OCI-LY7 (cell line): Measurements from ENCODE around the gene ATXN1.

Source experiments
- EZH2phosphoT487 ChIP-seq: fragments of 200-600 bp; sonication (generic); IDR thresholded peaks from 2 replicates; pipeline ENCODE4 v1.6.1; 2018; ENCODE audit warnings: low read depth, borderline replicate concordance, mild to moderate bottlenecking, mixed run types, antibody characterized with exemption, low read length, moderate library complexity, mixed read lengths
- TF ChIP-seq, protein P1 (sequence below): fragments of 200-600 bp; sonication (generic); conservative IDR thresholded peaks from 2 replicates; pipeline ENCODE4 v1.5.1; 2014; ENCODE audit warnings: mild to moderate bottlenecking, antibody characterized with exemption, low read length, moderate library complexity, mixed read lengths

DNA sequence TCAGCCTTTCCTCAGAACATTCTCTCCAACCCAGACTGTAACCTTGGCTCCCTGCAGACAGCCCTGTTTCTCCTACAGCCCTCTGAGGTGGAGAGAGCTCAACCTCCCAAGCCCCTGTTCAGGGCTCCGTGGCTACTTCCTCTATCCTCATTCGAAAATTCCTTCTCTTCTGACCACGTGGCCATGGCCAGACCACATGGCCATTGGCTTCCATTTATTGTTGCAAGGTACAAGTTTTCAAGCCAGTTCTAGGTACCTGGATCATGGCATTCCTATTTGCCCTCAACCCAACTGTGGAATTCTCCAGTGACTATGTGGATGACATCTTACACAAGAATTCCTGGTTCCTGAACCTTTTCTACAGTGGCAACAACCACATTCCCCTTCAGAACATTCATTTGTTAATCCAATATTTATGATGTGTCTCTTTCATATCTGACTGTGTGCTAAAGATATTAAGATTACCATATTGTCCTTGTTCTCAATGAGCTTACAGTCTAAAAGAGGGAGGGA lies 361.0 kb downstream of the ATXN1 start:
- TF ChIP-seq, protein P1, sequence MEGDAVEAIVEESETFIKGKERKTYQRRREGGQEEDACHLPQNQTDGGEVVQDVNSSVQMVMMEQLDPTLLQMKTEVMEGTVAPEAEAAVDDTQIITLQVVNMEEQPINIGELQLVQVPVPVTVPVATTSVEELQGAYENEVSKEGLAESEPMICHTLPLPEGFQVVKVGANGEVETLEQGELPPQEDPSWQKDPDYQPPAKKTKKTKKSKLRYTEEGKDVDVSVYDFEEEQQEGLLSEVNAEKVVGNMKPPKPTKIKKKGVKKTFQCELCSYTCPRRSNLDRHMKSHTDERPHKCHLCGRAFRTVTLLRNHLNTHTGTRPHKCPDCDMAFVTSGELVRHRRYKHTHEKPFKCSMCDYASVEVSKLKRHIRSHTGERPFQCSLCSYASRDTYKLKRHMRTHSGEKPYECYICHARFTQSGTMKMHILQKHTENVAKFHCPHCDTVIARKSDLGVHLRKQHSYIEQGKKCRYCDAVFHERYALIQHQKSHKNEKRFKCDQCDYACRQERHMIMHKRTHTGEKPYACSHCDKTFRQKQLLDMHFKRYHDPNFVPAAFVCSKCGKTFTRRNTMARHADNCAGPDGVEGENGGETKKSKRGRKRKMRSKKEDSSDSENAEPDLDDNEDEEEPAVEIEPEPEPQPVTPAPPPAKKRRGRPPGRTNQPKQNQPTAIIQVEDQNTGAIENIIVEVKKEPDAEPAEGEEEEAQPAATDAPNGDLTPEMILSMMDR: no peak
- no peak for TF ChIP-seq EZH2phosphoT487
